GOT3 (cell line): Measurements from ENCODE around the gene ATP13A4.

Experiments
- DNase-seq: peaks from one replicate; lab custom pipeline; 2025; ENCODE audit warnings: mixed read lengths; lab: John Stamatoyannopoulos, UW

The ATP13A4 gene

GRCh38 chr3:193400304-193400703 lies 154.4 kb downstream of the ATP13A4 start:
- DNase-seq, result no peak

- no peak for DNase-seq
These were observed 158.0 kb downstream of the ATP13A4 start for GRCh38 chr3:193396451-193397244.

GRCh38 chr3:193391902-193392301 lies 162.8 kb downstream of the ATP13A4 start:
- DNase-seq, result no peak

GRCh38 chr3:193389335-193389734 lies 165.4 kb downstream of the ATP13A4 start:
- DNase-seq, result no peak

- DNase-seq, result no peak
These were observed 166.3 kb downstream of the ATP13A4 start for GRCh38 chr3:193388361-193388760.

- no peak for DNase-seq
These were observed 167.1 kb downstream of the ATP13A4 start for GRCh38 chr3:193387596-193387995.

- DNase-seq, result no peak
These were observed 176.0 kb downstream of the ATP13A4 start, which contains the start of gene ATP13A5 for GRCh38 chr3:193378706-193379105. TSS of gene ATP13A5 (minus strand) at chr3:193378753. CDS start at chr3:193378725, 28 bp downstream.

GRCh38 chr3:193377591-193377990 lies 177.1 kb downstream of the ATP13A4 start:
- no peak for DNase-seq

- DNase-seq, result no peak
These were observed 179.1 kb downstream of the ATP13A4 start for GRCh38 chr3:193375614-193376013.

GRCh38 chr3:193372783-193373182 lies 181.9 kb downstream of the ATP13A4 start:
- DNase-seq, result no peak

- no peak for DNase-seq
These were observed 186.8 kb downstream of the ATP13A4 start for GRCh38 chr3:193367868-193368267.

- DNase-seq, result no peak
These were observed 197.4 kb downstream of the ATP13A4 start for GRCh38 chr3:193357291-193357690.

GRCh38 chr3:193354423-193354822 lies 200.3 kb downstream of the ATP13A4 start:
- no peak for DNase-seq
